AG04449 (cell line): ENCODE results near the gene CWC25.
"Not testable (repeated sequence)": the region's sequence is repeated elsewhere in the genome, so short reads cannot be mapped to it uniquely, and the experiment has no call there.

Experiments
- CTCF ChIA-PET: fragments of 350-600 bp; formaldehyde crosslinking; extraction: SDS; loops from one replicate; lab custom pipeline; 2021; ENCODE audit warnings: antibody characterized with exemption; lab: Yijun Ruan, JAX
- POLR2A ChIA-PET: fragments of 400-600, 350-600 bp; formaldehyde crosslinking; extraction: SDS; loops from one replicate; lab custom pipeline; 2020; ENCODE audit warnings: antibody characterized with exemption, inconsistent platforms; lab: Yijun Ruan, JAX
- DNase-seq: peaks from one replicate; pipeline ENCODE4 v3.0.0-alpha.2; 2010; ENCODE audit warnings: low read depth, low spot score
- H3K4me3 ChIP-seq: 2 replicates; pipeline ENCODE4 v1.5.1; 2011; ENCODE audit warnings: low read depth, mild to moderate bottlenecking, control low read depth, low read length
- TF ChIP-seq, protein P1 (sequence below): IDR thresholded peaks from one replicate; pipeline ENCODE4 v1.5.1; 2011; ENCODE audit warnings: mild to moderate bottlenecking, moderate library complexity, low read length, control low read depth, inconsistent platforms; ENCODE audit not compliant: insufficient read depth; ENCODE audit errors: missing control alignments

Gene CWC25

GRCh38 chr17:38794221-38794620, 30.9 kb downstream of the CWC25 start:
- CTCF ChIA-PET = interaction anchor here (0.7 kb wide), 1 partner anchor 177 kb away, joined by 4 read pairs; no protein-coding TSS in a partner anchor
- TF ChIP-seq, protein P1, sequence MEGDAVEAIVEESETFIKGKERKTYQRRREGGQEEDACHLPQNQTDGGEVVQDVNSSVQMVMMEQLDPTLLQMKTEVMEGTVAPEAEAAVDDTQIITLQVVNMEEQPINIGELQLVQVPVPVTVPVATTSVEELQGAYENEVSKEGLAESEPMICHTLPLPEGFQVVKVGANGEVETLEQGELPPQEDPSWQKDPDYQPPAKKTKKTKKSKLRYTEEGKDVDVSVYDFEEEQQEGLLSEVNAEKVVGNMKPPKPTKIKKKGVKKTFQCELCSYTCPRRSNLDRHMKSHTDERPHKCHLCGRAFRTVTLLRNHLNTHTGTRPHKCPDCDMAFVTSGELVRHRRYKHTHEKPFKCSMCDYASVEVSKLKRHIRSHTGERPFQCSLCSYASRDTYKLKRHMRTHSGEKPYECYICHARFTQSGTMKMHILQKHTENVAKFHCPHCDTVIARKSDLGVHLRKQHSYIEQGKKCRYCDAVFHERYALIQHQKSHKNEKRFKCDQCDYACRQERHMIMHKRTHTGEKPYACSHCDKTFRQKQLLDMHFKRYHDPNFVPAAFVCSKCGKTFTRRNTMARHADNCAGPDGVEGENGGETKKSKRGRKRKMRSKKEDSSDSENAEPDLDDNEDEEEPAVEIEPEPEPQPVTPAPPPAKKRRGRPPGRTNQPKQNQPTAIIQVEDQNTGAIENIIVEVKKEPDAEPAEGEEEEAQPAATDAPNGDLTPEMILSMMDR = no peak
- POLR2A ChIA-PET = interaction anchor here (0.6 kb wide), 1 partner anchor 151 kb away, joined by 3 read pairs; no protein-coding TSS in a partner anchor
- no peak for DNase-seq
- no peak overlapping the region for H3K4me3 ChIP-seq

DNA sequence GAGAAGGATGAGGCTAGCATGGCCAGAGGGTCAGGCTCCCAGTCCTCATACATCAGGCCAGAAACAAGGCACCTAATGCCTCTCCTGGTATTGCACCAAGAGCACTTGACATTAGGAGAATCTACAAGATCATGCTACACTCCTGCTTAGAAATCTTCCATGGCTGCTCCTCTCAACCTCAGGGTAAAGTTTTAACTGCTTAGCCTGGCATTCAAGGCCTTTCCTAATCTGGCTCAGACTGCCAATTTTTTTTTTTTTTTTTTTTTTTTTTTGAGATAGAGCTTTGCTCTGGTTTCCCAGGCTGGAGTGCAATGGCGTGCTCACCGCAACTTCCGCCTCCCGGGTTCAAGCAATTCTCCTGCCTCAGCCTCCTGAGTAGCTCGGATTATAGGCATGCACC, 34.0 kb downstream of the CWC25 start:
- no peak for DNase-seq
- CTCF ChIA-PET = no interaction called here
- POLR2A ChIA-PET = no interaction called here
- no peak overlapping the region for H3K4me3 ChIP-seq
- TF ChIP-seq, protein P1 = no peak

DNA sequence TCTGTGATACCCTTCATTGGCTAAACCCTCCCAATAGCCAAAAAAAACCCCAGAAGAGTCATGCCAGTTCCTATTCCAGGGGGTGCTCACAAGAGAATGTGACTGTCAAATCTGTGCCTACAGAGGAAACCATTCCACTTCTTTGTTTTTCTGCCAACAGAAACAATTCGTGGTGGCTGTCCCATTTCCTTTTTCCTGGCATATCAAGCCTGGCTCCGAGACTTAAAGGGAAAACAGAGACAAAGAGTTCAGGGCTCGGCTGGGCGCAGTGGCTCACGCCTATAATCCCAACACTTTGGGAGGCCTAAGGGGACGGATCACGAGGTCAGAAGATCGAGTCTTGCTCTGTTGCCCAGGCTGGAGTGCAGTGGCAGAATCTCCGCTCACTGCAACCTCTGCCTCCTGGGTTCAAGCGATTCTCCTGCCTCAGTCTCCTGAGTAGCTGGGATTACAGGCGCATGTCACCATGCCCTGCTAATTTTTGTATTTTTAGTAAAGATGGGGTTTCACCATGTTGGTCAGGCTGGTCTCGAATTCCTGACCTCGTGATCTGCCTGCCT, 34.9 kb downstream of the CWC25 start:
- H3K4me3 ChIP-seq, POLR2A ChIA-PET, CTCF ChIA-PET, DNase-seq: not testable (repeated sequence)

- POLR2A ChIA-PET = no interaction called here
- DNase-seq = no peak
- no peak overlapping the region for H3K4me3 ChIP-seq
- TF ChIP-seq, protein P1 = no peak
- CTCF ChIA-PET = interaction anchor here (1.7 kb wide), 1 partner anchor 27 kb away, joined by 5 read pairs; no protein-coding TSS in a partner anchor
Observed at GRCh38 chr17:38789185-38789584, 35.9 kb downstream of the CWC25 start.

- H3K4me3 ChIP-seq, POLR2A ChIA-PET, DNase-seq: not testable (repeated sequence)
- CTCF ChIA-PET = interaction anchor here (0.8 to 1.7 kb wide), 4 partner anchors 11 to 365 kb away, joined by 3 to 5 read pairs (median 4); partner anchors contain the start of gene PIP4K2B
Observed at GRCh38 chr17:38787999-38788398, 37.1 kb downstream of the CWC25 start.

DNA sequence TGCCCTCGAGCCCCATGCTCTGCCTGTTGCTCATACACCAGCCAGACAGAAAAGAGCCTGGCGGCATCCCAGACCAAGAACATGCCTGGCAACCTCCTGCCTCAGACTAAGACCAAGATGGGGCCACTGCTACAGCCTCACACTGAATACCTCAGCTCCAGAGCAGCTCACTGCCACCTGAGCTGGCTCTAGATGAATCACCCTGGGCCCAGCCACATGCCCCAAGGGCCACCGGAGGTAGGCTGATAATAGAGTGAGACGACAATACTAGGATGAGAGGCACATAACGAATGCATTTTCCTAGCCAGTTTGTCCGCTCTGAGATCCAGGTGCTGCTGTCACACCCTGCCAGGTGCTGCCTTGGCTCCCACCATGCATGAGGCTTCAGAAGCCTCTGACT, 38.7 kb downstream of the CWC25 start:
- ChIA-PET POLR2A (no interaction called here), CTCF (interaction anchor here (0.6 to 1.1 kb wide), 2 partner anchors 8 to 51 kb away, joined by 3 to 4 read pairs; no protein-coding TSS in a partner anchor)
- DNase-seq = no peak
- H3K4me3 ChIP-seq = no peak overlapping the region
- TF ChIP-seq, protein P1 = no peak

DNA sequence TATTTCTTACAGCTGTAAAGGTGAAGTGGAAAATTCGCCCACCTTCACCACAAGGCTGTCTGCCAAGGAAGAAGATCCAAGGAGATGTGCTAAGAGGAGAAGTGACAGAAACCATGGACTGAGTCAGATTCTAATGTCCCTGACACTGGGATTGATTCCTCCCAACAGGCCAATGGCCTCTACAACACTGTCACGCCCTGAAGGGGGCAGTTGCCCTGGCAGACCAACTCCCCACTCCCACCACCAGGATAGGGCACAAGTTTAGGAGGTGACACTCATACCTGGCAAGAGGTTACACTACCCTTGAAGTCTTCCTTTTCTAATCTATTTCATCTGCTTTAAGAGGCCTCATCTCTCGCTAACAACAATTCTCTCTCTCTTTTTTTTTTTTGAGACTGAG, 41.9 kb downstream of the CWC25 start:
- TF ChIP-seq, protein P1 = no peak
- CTCF ChIA-PET = no interaction called here
- POLR2A ChIA-PET = no interaction called here
- H3K4me3 ChIP-seq = no peak overlapping the region
- no peak for DNase-seq
